K562 (cell line): ENCODE measurements around the gene NR1D1. TPM values are rescaled to one million over a fixed set of nuclear protein-coding genes. Genes with fewer than 3 reads are reported as not detected.

ENCODE experiments used
- ATAC-seq: fragments of 200-7000 bp; cut with Tn5 transposase; 3 replicates; pipeline ENCODE4 v1.9.1; 2020; ENCODE audit warnings: moderate library complexity
- BruUV-seq: library from RNA; stranded (reverse); fragments of 400-500 nt; replicated peaks from 2 replicates; lab custom pipeline; 2021; lab: Mats Ljungman, UMichigan
- CTCF ChIA-PET: fragments of 300-600 bp; formaldehyde crosslinking; extraction: SDS; loops from one replicate; lab custom pipeline; 2021; ENCODE audit warnings: low intra/inter-chr PET ratio; lab: Yijun Ruan, JAX
- POLR2A ChIA-PET: fragments of 300-600, 350-650 bp; sonication (Branson Sonifier 250); formaldehyde crosslinking; extraction: SDS; loops from one replicate; lab custom pipeline; 2021; ENCODE audit warnings: antibody characterized with exemption, inconsistent platforms; lab: Yijun Ruan, JAX
- DNase-seq, 4 experiments: peaks; one replicate each; pipeline versions ENCODE4 v3.0.0 to v3.0.0-alpha.2; 2011 to 2018; ENCODE audit warnings: low spot score in 3 of 4, mixed read lengths in 3 of 4; ENCODE audit errors: extremely low read depth in 1 of 4
- FAIRE-seq: peaks from 2 replicates; lab custom pipeline; 2011; peaks lifted over from hg19 to GRCh38; lab: Jason Lieb, UNC
- H2AFZ ChIP-seq: 2 replicates; pipeline ENCODE4 v1.6.0; 2011; ENCODE audit warnings: low read depth, low read length, control low read depth, inconsistent platforms
- H3K27ac ChIP-seq: fragments of 200-600 bp; 3 replicates; pipeline ENCODE4 v1.8.0; 2011; ENCODE audit warnings: low read depth, mild to moderate bottlenecking, control low read depth, inconsistent platforms, low read length, moderate library complexity, mixed read lengths; ENCODE audit errors: extremely low read depth
- H3K27me3 ChIP-seq, 2 experiments: fragments of 300-600 bp in 1 of 2; 2 replicates in 1 of 2; 3 replicates in 1 of 2; pipeline versions ENCODE4 v1.6.0 to v1.8.0; 2011; ENCODE audit warnings: inconsistent platforms in 2 of 2, low read length in 2 of 2, mild to moderate bottlenecking in 1 of 2, mixed read lengths in 1 of 2, moderate library complexity in 1 of 2; ENCODE audit not compliant: control insufficient read depth in 2 of 2, insufficient read depth in 2 of 2
- H3K36me3 ChIP-seq: fragments of 300-600 bp; 3 replicates; pipeline ENCODE4 v1.8.0; 2011; ENCODE audit warnings: mild to moderate bottlenecking, low read length, inconsistent platforms; ENCODE audit not compliant: control insufficient read depth, insufficient read depth
- H3K4me1 ChIP-seq, 2 experiments: fragments of 200-600 bp in 1 of 2; replicated peaks in 1 of 2; 2 replicates in 1 of 2; 3 replicates in 1 of 2; pipeline versions ENCODE4 v1.5.1 to v1.8.0; 2011; ENCODE audit warnings: inconsistent platforms in 2 of 2, low read length in 2 of 2, mild to moderate bottlenecking in 1 of 2, mixed read lengths in 1 of 2, moderate library complexity in 1 of 2; ENCODE audit not compliant: control insufficient read depth in 2 of 2, insufficient read depth in 2 of 2
- H3K4me2 ChIP-seq: 2 replicates; pipeline ENCODE4 v1.6.1; 2011; ENCODE audit warnings: low read length, control low read depth, inconsistent platforms, mixed read lengths; ENCODE audit not compliant: insufficient read depth
- H3K4me3 ChIP-seq: fragments of 200-600 bp; sonication (generic), shearing (Covaris generic); 2 replicates; pipeline ENCODE4 v1.5.1; 2016; ENCODE audit warnings: control low read depth, inconsistent platforms
- H3K79me2 ChIP-seq: fragments of 200-600 bp; 3 replicates; pipeline ENCODE4 v1.8.0; 2011; ENCODE audit warnings: low read length, inconsistent platforms; ENCODE audit not compliant: control insufficient read depth, insufficient read depth
- H3K9ac ChIP-seq, 2 experiments: 2 replicates each; pipeline versions ENCODE4 v1.6.0 to v1.6.1; 2011; ENCODE audit warnings: low read depth in 2 of 2, low read length in 2 of 2, control low read depth in 1 of 2, inconsistent platforms in 1 of 2, mild to moderate bottlenecking in 1 of 2, mixed read lengths in 1 of 2; ENCODE audit not compliant: insufficient read depth in 1 of 2
- H3K9me1 ChIP-seq: one replicate; pipeline ENCODE4 v1.6.0; 2011; ENCODE audit warnings: inconsistent platforms, mild to moderate bottlenecking, low read length, moderate library complexity; ENCODE audit not compliant: control insufficient read depth, insufficient read depth
- H3K9me3 ChIP-seq: replicated peaks from 2 replicates; pipeline ENCODE4 v1.5.1; 2011; ENCODE audit warnings: low read depth, low read length, inconsistent platforms; ENCODE audit not compliant: control insufficient read depth, insufficient read depth
- H4K20me1 ChIP-seq: replicated peaks from 2 replicates; pipeline ENCODE4 v1.6.1; 2011; ENCODE audit warnings: low read length, inconsistent platforms, mixed read lengths; ENCODE audit not compliant: control insufficient read depth, insufficient read depth
- AFF1 ChIP-seq, 2 experiments: fragments of 450-650 bp; IDR thresholded peaks; 2 replicates each; pipeline ENCODE4 v1.6.1; 2018; ENCODE audit warnings: mild to moderate bottlenecking in 2 of 2, low read depth in 1 of 2; ENCODE audit not compliant: partially characterized antibody in 2 of 2
- YY1 ChIP-seq, 3 experiments: IDR thresholded peaks; 2 replicates each; pipeline ENCODE4 v1.6.1; 2011; ENCODE audit warnings: low read length in 2 of 3, mild to moderate bottlenecking in 2 of 3, moderate library complexity in 2 of 3, borderline replicate concordance in 1 of 3, control low read depth in 1 of 3, low read depth in 1 of 3; ENCODE audit not compliant: insufficient read depth in 3 of 3, insufficient replicate concordance in 2 of 3, control insufficient read depth in 1 of 3, insufficient read length in 1 of 3; ENCODE audit errors: extremely low read depth in 1 of 3
- ZBTB33 ChIP-seq: sonication (generic); formaldehyde crosslinking; IDR thresholded peaks from 2 replicates; pipeline ENCODE4 v1.8.1; 2023; ENCODE audit warnings: mild to moderate bottlenecking, missing genetic modification reagents
- ZNF274 ChIP-seq: IDR thresholded peaks from 2 replicates; pipeline ENCODE4 v1.6.1; 2011; ENCODE audit warnings: low read depth, mild to moderate bottlenecking, low read length, moderate library complexity, borderline replicate concordance
- WGBS: fragments of 100-300 bp; shearing (Covaris generic); methylation state at CpG from one replicate; pipeline ENCODE4 v1.1.6; 2016; ENCODE audit warnings: low coverage, mixed read lengths; ENCODE audit not compliant: insufficient coverage; ENCODE audit errors: missing lambda C conversion rate; 5-methylcytosine and 5-hydroxymethylcytosine counted together
- in situ Hi-C: fragments of 300-500 bp; cut with MboI; formaldehyde crosslinking; loops from 4 replicates; pipeline ENCODE4 v1.15.0; 2018; ENCODE audit warnings: inconsistent platforms, mixed read lengths
- intact Hi-C: fragments of 100-400 bp; cut with micrococcal nuclease; formaldehyde crosslinking; loops from 2 replicates; pipeline ENCODE4 v1.14.2; 2022
- polyA plus RNA-seq, 8 experiments: library from polyadenylated mRNA; depleted of rRNA in 4 of 8; stranded (reverse) in 5 of 8; unstranded in 3 of 8; fragments of >200 nt; fragmentation: Nextera tagmentation in 2 of 8; fragmentation: Illumina TruSeq in 1 of 8; extraction: Ambion mirVana in 2 of 8; extraction: Trizol in 1 of 8; gene quantifications; 2 replicates each; pipeline versions ENCODE4 v1.2.1 to v1.2.3, GENCODE V29; 2011 to 2014; ENCODE audit warnings: inconsistent platforms in 1 of 8, missing spikeins in 1 of 8
- total RNA-seq, 7 experiments: library from RNA; depleted of rRNA in 6 of 7; stranded (reverse); fragments of >200 nt in 6 of 7; fragmentation: Illumina TruSeq in 2 of 7; extraction: Trizol in 2 of 7; gene quantifications; 2 replicates each; pipeline versions ENCODE4 v1.2.1 to v1.2.3, GENCODE V29; 2011 to 2021; ENCODE audit warnings: low replicate concordance in 1 of 7

The NR1D1 gene
- total and polyA plus RNA-seq, 9 of the 15 experiments (the other 6 are each of a cell fraction or from before 2014, with no cell fraction given), result 0.25 to 7.7 (median 0.65) TPM

DNA sequence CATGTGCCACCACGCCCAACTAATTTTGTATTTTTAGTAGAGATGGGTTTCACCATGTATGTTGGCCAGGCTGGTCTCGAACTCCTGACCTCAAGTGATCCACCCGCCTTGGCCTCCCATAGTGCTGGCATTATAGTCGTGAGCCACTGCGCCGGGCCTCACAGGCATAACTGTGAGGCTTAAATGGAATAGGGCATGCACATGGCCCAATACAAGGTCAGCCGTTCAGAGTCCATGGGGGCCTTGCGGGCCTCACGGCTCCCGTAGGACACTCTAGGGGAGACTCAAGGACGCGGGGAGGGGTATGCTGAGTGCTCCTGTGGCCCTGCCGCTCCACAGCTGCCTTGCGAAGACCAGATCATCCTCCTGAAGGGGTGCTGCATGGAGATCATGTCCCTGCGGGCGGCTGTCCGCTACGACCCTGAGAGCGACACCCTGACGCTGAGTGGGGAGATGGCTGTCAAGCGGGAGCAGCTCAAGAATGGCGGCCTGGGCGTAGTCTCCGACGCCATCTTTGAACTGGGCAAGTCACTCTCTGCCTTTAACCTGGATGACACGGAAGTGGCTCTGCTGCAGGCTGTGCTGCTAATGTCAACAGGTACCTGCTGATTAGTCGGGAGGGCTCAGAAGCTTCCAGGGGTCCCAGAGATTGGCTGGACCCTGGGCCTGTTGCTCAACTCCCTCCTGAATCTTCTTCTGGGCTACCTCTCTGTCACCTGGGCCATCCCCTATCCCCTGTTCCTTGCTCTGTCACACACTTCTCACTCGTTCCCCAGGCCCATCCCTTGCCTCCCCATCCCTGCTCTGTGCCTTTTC is 12.3 kb downstream of the NR1D1 start:
- no peak overlapping the region for H3K4me2 ChIP-seq
- no peak overlapping the region for H2AFZ ChIP-seq
- H4K20me1 ChIP-seq, result no peaks in the 10 kb centered on the region
- TF ChIP-seq AFF1 (IDR thresholded peaks at IDR 0.05; ENCODE audit: low read depth in 1 of 2, partially characterized antibody in 2 of 2), result no peak
- peak; percentile 48 to 89 (median 77) for TF ChIP-seq YY1 (IDR thresholded peaks at IDR 0.05; ENCODE audit: borderline replicate concordance in 1 of 3, control insufficient read depth in 1 of 3, extremely low read depth in 1 of 3, insufficient read depth in 3 of 3, insufficient read length in 1 of 3, insufficient replicate concordance in 2 of 3, low read depth in 1 of 3, low read length in 2 of 3)
- no peak for TF ChIP-seq ZNF274
- TF ChIP-seq ZBTB33, result peak; percentile 69
- ChIA-PET CTCF (no interaction called here), POLR2A (no interaction called here)
- no peak for FAIRE-seq
- in situ Hi-C loops (no loop called here), intact Hi-C loops (no loop called here)
- BruUV-seq, result no TSS peak
- H3K4me3 ChIP-seq, result no peak overlapping the region
- H3K27ac ChIP-seq, result no peak overlapping the region
- H3K79me2 ChIP-seq, result no peaks in the 10 kb centered on the region
- peak overlapping the region in 1 of 2 experiments; percentile 40; a peak in 1 of 4 replicates for H3K9ac ChIP-seq
- peaks cover 73% of the 10 kb centered on the region for H3K36me3 ChIP-seq
- no peaks in the 10 kb centered on the region for H3K27me3 ChIP-seq
- peaks cover 0 to 28% of the 10 kb centered on the region in 2 experiments; a peak in 2 of 5 replicates for H3K4me1 ChIP-seq
- no peak for ATAC-seq
- no peaks in the 10 kb centered on the region for H3K9me3 ChIP-seq
- DNase-seq, result no peak
- WGBS, result 89% methylated on average over 27 of the region's 28 CpGs
- H3K9me1 ChIP-seq, result no peaks in the 10 kb centered on the region
